Measurements from ENCODE around the gene DUSP28.

GRCh38 chr2:240555541-240556250 is 4.5 kb upstream of the DUSP28 start:
- TF ChIP-seq CTCF (IDR thresholded peaks at IDR 0.05; ENCODE audit: low read length), result no peak
- TF ChIP-seq EZH2 (IDR thresholded peaks at IDR 0.05; ENCODE audit: borderline replicate concordance, low read length), result no peak

Measured in OCI-LY1 (cell line).